CD14-positive monocyte (primary cell): Measurements from ENCODE around the gene STK11IP. TPM values are rescaled to one million over a fixed set of nuclear protein-coding genes. Genes with fewer than 3 reads are reported as not detected.

ENCODE experiments used
- DNase-seq, 3 donors: peaks; one replicate each; pipeline ENCODE4 v3.0.0-alpha.2; 2011 to 2022
- H2AFZ ChIP-seq: 2 replicates; pipeline ENCODE4 v1.6.0; 2012; ENCODE audit warnings: mild to moderate bottlenecking, low read depth, low read length, inconsistent platforms; ENCODE audit not compliant: insufficient read depth, poor library complexity, severe bottlenecking
- H3K27ac ChIP-seq, 2 donors: 1 replicate in 1 of 2; 2 replicates in 1 of 2; pipeline ENCODE4 v1.5.1; 2012 to 2013; ENCODE audit warnings: low read length in 2 of 2, control low read depth in 1 of 2, inconsistent platforms in 1 of 2, low read depth in 1 of 2, mild to moderate bottlenecking in 1 of 2
- H3K27me3 ChIP-seq, 2 donors: one replicate each; pipeline versions ENCODE4 v1.6.0 to v1.6.1; 2011 to 2013; ENCODE audit warnings: low read length in 2 of 2; ENCODE audit not compliant: control insufficient read depth in 2 of 2, insufficient read depth in 2 of 2
- H3K36me3 ChIP-seq, 2 donors: replicated peaks in 1 of 2; 1 replicate in 1 of 2; 2 replicates in 1 of 2; pipeline versions ENCODE4 v1.5.1 to v1.6.1; 2012 to 2013; ENCODE audit warnings: low read length in 2 of 2, control low read depth in 1 of 2, inconsistent platforms in 1 of 2, mild to moderate bottlenecking in 1 of 2; ENCODE audit not compliant: insufficient read depth in 2 of 2, control insufficient read depth in 1 of 2
- H3K4me1 ChIP-seq, 2 donors: 1 replicate in 1 of 2; 2 replicates in 1 of 2; pipeline versions ENCODE4 v1.5.1 to v1.6.1; 2012 to 2013; ENCODE audit warnings: low read length in 2 of 2, control low read depth in 1 of 2, inconsistent platforms in 1 of 2, mild to moderate bottlenecking in 1 of 2, moderate library complexity in 1 of 2; ENCODE audit not compliant: insufficient read depth in 2 of 2, control insufficient read depth in 1 of 2
- H3K4me2 ChIP-seq: replicated peaks from 2 replicates; pipeline ENCODE3; 2012; ENCODE audit warnings: low read length, moderate library complexity, mild to moderate bottlenecking; ENCODE audit not compliant: poor library complexity, severe bottlenecking; ENCODE audit errors: extremely low read depth
- H3K4me3 ChIP-seq, 3 experiments: fragments of 200-600 bp in 1 of 3; sonication (generic) in 1 of 3; replicated peaks in 1 of 3; 1 replicate in 2 of 3; 2 replicates in 1 of 3; pipeline ENCODE4 v1.5.1; 2011 to 2013; ENCODE audit warnings: low read length in 3 of 3, mild to moderate bottlenecking in 3 of 3, control low read depth in 2 of 3, low read depth in 2 of 3, inconsistent platforms in 1 of 3, moderate library complexity in 1 of 3
- H3K79me2 ChIP-seq: 2 replicates; pipeline ENCODE4 v1.6.0; 2012; ENCODE audit warnings: mild to moderate bottlenecking, control low read depth, inconsistent platforms, low read length, moderate library complexity; ENCODE audit not compliant: insufficient read depth
- H3K9ac ChIP-seq: 2 replicates; pipeline ENCODE4 v1.6.0; 2017; ENCODE audit warnings: low read length, mild to moderate bottlenecking; ENCODE audit not compliant: insufficient read depth, poor library complexity, severe bottlenecking
- H3K9me3 ChIP-seq, 2 donors: replicated peaks in 1 of 2; 1 replicate in 1 of 2; 2 replicates in 1 of 2; pipeline versions ENCODE4 v1.5.1 to v1.6.1; 2012 to 2013; ENCODE audit warnings: low read length in 2 of 2, control low read depth in 1 of 2; ENCODE audit not compliant: control insufficient read depth in 1 of 2, insufficient read depth in 1 of 2
- H4K20me1 ChIP-seq: 2 replicates; pipeline ENCODE4 v1.6.0; 2012; ENCODE audit warnings: mild to moderate bottlenecking, low read length, control low read depth, moderate library complexity; ENCODE audit not compliant: insufficient read depth
- H3K27ac Mint-ChIP-seq, 7 donors: one replicate each; pipeline ENCODE4 v1.8.0; 2020; ENCODE audit warnings: mild to moderate bottlenecking in 7 of 7, mixed read lengths in 7 of 7, moderate library complexity in 6 of 7, inconsistent platforms in 2 of 7
- H3K27me3 Mint-ChIP-seq, 3 donors: one replicate each; pipeline ENCODE4 v1.8.0; 2021 to 2022; ENCODE audit warnings: low read depth in 3 of 3, mild to moderate bottlenecking in 3 of 3, mixed read lengths in 3 of 3, moderate library complexity in 3 of 3, inconsistent platforms in 1 of 3
- H3K36me3 Mint-ChIP-seq, 2 donors: one replicate each; pipeline ENCODE4 v1.8.0; 2020; ENCODE audit warnings: mixed read lengths in 2 of 2, inconsistent platforms in 1 of 2, mild to moderate bottlenecking in 1 of 2
- H3K4me1 Mint-ChIP-seq: one replicate; pipeline ENCODE4 v1.8.0; 2020; ENCODE audit warnings: mild to moderate bottlenecking, mixed read lengths
- H3K4me3 Mint-ChIP-seq, 2 donors: one replicate each; pipeline ENCODE4 v1.8.0; 2020; ENCODE audit warnings: mild to moderate bottlenecking in 2 of 2, mixed read lengths in 2 of 2, moderate library complexity in 1 of 2
- H3K9me3 Mint-ChIP-seq, 7 donors: one replicate each; pipeline ENCODE4 v1.8.0; 2020 to 2022; ENCODE audit warnings: mixed read lengths in 7 of 7, mild to moderate bottlenecking in 6 of 7, moderate library complexity in 6 of 7, inconsistent platforms in 2 of 7
- WGBS: methylation state at CpG from one replicate; pipeline ENCODE4 v1.1.5; 2013; ENCODE audit warnings: missing lambda C conversion rate; ENCODE audit not compliant: insufficient coverage; 5-methylcytosine and 5-hydroxymethylcytosine counted together
- intact Hi-C, 2 donors: fragments of 100-400 bp; cut with micrococcal nuclease; formaldehyde crosslinking; loops; one replicate each; pipeline versions ENCODE4 v1.15.0 to v1.15.1; 2023
- polyA plus RNA-seq, 3 donors: library from polyadenylated mRNA; depleted of rRNA in 1 of 3; unstranded in 2 of 3; stranded (reverse) in 1 of 3; fragments of 300-500 nt in 2 of 3; fragments of >200 nt in 1 of 3; fragmentation: Illumina TruSeq in 2 of 3; gene quantifications; 1 replicate in 2 of 3; 2 replicates in 1 of 3; pipeline ENCODE4 v1.2.3, GENCODE V29; 2012 to 2021
- TF ChIP-seq, protein P1 (sequence below): fragments of 200-600 bp; IDR thresholded peaks from one replicate; pipeline ENCODE4 v1.8.0; 2022; ENCODE audit warnings: antibody characterized with exemption, mild to moderate bottlenecking

Gene STK11IP
- polyA plus RNA-seq, 3 donors, result 13.0 to 79.1 (median 15.7) TPM

DNA sequence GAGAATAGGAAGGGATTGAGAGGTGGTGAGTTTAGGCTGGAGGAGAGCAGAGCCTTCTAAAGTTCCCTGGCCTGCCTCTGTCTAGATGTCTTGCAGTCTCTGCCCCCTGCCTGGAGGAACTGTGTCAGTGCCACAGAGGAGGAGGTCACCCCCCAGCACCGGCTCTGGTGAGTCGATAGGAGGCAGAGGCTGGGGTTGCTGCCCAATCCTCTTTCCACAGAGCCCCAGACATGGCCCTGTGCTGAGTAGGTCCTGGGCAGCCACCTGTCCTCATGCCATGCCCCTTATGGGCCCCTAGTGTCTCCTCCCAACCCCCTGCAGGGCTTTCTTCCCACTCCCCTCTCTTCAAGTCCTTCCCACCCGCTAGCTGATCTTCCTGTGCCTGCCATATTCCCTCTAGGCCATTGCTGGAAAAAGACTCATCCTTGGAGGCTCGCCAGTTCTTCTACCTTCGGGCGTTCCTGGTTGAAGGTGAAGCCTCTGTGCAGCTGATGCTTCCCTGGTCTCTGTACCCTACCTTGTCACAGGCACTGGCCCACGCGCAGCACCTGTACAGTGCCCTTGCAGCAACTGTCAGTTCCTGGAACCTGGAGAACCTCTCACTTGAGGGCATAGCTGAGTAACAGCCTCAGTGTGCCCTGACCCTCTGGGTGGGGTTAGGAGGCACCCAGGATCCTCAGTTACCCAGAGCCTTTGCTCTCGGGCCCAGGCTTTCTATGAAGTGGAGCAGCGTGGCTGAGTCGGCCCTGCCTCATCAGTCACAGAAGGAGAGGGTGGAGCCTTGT is 16.6 kb downstream of the STK11IP start:
- Histone ChIP-seq H3K4me2 (no peak overlapping the region), H3K9ac (no peak overlapping the region), H3K4me1 (no peaks in the 10 kb centered on the region), H4K20me1 (no peaks in the 10 kb centered on the region), H3K27ac (no peak overlapping the region), H3K79me2 (no peaks in the 10 kb centered on the region), H3K4me3 (no peak overlapping the region), H2AFZ (no peak overlapping the region), H3K36me3 (peaks cover 60 to 75% of the 10 kb centered on the region in 2 donors), H3K27me3 (no peaks in the 10 kb centered on the region), H3K9me3 (no peaks in the 10 kb centered on the region)
- peaks cover 65 to 73% of the 10 kb centered on the region in 2 donors for H3K36me3 Mint-ChIP-seq
- peaks cover 5% of the 10 kb centered on the region for H3K4me1 Mint-ChIP-seq
- no peak for DNase-seq
- WGBS, result 100% methylated on average over 8 of the region's 11 CpGs
- intact Hi-C loops, result loop anchor here in 1 of 2 donors (10.0 kb wide), 1 partner anchor 189 kb away; no protein-coding TSS in a partner anchor
- H3K27me3 Mint-ChIP-seq, result peaks cover 0 to 4% (median 0%) of the 10 kb centered on the region in 3 donors
- TF ChIP-seq, protein P1, sequence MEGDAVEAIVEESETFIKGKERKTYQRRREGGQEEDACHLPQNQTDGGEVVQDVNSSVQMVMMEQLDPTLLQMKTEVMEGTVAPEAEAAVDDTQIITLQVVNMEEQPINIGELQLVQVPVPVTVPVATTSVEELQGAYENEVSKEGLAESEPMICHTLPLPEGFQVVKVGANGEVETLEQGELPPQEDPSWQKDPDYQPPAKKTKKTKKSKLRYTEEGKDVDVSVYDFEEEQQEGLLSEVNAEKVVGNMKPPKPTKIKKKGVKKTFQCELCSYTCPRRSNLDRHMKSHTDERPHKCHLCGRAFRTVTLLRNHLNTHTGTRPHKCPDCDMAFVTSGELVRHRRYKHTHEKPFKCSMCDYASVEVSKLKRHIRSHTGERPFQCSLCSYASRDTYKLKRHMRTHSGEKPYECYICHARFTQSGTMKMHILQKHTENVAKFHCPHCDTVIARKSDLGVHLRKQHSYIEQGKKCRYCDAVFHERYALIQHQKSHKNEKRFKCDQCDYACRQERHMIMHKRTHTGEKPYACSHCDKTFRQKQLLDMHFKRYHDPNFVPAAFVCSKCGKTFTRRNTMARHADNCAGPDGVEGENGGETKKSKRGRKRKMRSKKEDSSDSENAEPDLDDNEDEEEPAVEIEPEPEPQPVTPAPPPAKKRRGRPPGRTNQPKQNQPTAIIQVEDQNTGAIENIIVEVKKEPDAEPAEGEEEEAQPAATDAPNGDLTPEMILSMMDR, result no peak
- no peak overlapping the region for H3K4me3 Mint-ChIP-seq
- peak overlapping the region in 2 of 7 donors; percentile 32 to 61 for H3K27ac Mint-ChIP-seq
- H3K9me3 Mint-ChIP-seq, result no peaks in the 10 kb centered on the region

DNA sequence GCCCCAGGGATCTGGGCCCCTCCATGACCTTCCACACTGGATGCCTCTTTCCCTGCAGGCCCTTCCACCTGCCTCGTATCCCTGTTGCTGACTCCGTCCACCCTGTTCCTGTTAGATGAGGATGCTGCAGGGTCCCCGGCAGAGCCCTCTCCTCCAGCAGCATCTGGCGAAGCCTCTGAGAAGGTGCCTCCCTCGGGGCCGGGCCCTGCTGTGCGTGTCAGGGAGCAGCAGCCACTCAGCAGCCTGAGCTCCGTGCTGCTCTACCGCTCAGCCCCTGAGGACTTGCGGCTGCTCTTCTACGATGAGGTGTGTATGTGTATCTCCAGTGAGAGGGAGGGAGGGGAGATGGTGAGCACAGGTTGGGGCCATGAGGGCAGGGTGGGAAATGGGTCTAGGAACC is 17.4 kb downstream of the STK11IP start:
- Mint-ChIP-seq H3K27me3 (peaks cover 0 to 5% (median 0%) of the 10 kb centered on the region in 3 donors), H3K36me3 (peaks cover 57 to 67% of the 10 kb centered on the region in 2 donors), H3K9me3 (no peaks in the 10 kb centered on the region), H3K4me3 (no peak overlapping the region), H3K4me1 (peaks cover 5% of the 10 kb centered on the region), H3K27ac (peak overlapping the region in 3 of 7 donors; percentile 5 to 42 (median 23))
- no peak overlapping the region for H3K4me3 ChIP-seq
- H3K27ac ChIP-seq, result no peak overlapping the region
- TF ChIP-seq, protein P1, result no peak
- 100% methylated on average over 11 of the region's 11 CpGs for WGBS
- no peaks in the 10 kb centered on the region for H3K27me3 ChIP-seq
- no peaks in the 10 kb centered on the region for H3K4me1 ChIP-seq
- H3K4me2 ChIP-seq, result no peak overlapping the region
- intact Hi-C loops, result loop anchor here in 1 of 2 donors (10.0 kb wide), 1 partner anchor 190 kb away; no protein-coding TSS in a partner anchor
- no peaks in the 10 kb centered on the region for H4K20me1 ChIP-seq
- H3K79me2 ChIP-seq, result no peaks in the 10 kb centered on the region
- no peak overlapping the region for H2AFZ ChIP-seq
- no peaks in the 10 kb centered on the region for H3K9me3 ChIP-seq
- H3K9ac ChIP-seq, result no peak overlapping the region
- H3K36me3 ChIP-seq, result peaks cover 53 to 68% of the 10 kb centered on the region in 2 donors
- no peak for DNase-seq
